Fibroblast of mammary gland (primary cell): Measurements from ENCODE around the gene SLC12A7.

ENCODE experiments used
- DNase-seq: peaks from one replicate; pipeline ENCODE4 v3.0.0-alpha.2; 2010; ENCODE audit warnings: low read depth
- H3K4me3 ChIP-seq: 2 replicates; pipeline ENCODE4 v1.5.1; 2011; ENCODE audit warnings: low read depth, mild to moderate bottlenecking, low read length, moderate library complexity; ENCODE audit not compliant: control insufficient read depth
- TF ChIP-seq, protein P1 (sequence below): conservative IDR thresholded peaks from 2 replicates; pipeline ENCODE4 v1.5.1; 2011; ENCODE audit warnings: low read depth, low read length, inconsistent platforms; ENCODE audit not compliant: control insufficient read depth, insufficient read depth

SLC12A7 gene

DNA sequence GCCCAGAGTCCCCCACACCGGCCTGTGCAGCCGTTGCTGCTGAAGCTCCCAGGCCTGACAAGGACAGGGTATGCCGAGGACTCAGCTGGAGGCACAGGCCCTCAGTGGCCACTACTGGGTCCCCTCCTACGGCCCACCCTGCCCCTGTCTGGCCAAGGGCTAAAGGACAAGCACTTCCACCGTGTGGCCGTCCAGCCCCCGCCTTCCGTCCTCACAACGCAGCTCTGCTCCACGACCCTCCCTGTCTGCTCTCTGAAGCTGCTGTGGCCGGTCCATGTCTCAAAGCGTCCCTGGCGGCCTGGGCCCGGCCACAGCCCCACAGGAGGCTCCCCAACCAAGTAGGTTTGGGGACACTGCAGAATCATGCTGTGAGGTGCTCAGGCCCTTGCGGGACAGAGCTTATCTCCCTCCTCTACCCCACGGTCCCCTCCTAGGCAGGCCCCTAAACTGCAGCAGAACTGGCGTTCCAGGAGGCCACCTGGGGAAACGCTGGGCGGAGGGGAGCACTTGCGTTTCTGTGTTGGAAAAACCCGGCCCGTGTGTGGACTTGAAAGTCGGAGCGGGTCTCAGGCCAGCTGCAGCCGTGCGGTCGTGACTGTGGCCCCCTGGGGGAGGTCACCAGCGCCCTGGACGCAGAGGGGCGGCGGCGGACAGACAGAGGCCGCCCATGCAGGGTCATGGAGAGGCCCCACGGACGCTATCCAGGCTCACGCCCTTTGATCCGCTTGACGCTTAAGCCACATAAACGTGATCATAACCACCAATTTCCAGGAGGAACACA lies 57.7 kb downstream of the SLC12A7 start:
- no peak overlapping the region for H3K4me3 ChIP-seq
- TF ChIP-seq, protein P1, sequence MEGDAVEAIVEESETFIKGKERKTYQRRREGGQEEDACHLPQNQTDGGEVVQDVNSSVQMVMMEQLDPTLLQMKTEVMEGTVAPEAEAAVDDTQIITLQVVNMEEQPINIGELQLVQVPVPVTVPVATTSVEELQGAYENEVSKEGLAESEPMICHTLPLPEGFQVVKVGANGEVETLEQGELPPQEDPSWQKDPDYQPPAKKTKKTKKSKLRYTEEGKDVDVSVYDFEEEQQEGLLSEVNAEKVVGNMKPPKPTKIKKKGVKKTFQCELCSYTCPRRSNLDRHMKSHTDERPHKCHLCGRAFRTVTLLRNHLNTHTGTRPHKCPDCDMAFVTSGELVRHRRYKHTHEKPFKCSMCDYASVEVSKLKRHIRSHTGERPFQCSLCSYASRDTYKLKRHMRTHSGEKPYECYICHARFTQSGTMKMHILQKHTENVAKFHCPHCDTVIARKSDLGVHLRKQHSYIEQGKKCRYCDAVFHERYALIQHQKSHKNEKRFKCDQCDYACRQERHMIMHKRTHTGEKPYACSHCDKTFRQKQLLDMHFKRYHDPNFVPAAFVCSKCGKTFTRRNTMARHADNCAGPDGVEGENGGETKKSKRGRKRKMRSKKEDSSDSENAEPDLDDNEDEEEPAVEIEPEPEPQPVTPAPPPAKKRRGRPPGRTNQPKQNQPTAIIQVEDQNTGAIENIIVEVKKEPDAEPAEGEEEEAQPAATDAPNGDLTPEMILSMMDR = no peak
- no peak for DNase-seq

DNA sequence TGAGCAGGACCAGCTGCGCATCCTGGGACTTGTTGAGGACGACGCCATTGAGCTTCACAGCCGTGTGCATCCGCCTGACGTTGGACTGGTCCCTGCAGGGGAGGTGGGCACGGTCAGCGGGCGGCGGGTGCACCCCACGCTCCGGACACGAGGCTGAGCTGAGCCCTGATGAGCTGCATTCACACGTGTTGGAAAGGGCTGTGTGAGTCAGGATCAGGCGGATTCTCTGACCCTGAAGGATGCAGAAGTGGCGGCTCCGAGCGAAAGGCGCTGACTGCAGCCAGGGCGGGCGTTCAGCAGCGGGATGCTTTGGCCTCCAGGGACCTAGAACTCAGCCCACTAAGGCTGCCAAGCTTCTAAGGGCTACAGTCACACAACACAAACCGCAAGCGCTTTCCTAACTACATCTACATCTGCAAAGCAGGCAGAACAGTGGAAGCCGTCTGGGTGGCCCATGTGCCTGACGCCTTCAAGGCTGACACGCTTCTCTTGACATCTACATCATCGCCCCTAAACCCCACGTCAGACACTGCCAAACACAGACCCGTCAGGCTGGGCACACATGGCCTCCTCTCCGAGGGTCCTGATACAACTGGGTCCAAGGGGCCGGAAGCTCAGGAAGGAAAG lies 58.4 kb downstream of the SLC12A7 start:
- peak; percentile 72 for DNase-seq
- TF ChIP-seq, protein P1 = no peak
- H3K4me3 ChIP-seq = no peak overlapping the region

DNA sequence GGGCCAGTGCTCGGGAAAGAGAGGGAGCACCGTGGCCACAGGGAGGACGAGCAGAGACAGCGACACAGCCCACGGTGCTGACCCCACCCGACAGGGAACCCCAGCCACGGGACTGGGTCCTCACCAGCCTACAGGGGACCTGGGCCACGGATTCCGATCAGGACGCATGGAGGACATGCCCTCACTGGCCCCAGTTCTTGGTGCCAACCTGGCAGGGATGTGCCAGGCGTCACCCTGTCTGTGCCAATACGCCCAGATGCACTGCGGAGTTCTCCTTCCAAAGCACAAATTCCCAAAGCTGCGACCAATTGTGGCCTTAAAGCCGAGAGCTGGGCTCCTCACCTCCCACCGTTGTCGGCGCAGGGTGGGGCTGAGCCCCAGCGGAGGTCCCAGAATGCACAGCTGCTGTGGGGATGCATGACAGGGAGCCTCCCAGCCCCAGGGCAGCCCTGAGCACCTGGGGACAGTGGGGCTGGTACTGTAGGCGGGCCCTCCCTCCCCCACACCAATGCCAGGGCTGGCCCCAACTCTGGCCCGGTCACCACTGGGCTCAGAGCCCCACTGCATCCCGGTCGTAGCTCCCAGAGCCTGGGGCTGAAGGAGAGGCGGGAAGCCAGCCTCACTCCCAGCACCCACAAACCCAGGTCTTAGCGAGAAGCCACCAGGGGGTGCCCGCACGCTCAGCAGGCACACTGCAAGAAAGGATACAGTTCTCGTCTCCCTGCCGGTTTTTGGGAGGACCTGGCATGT lies 59.0 kb downstream of the SLC12A7 start:
- no peak for DNase-seq
- TF ChIP-seq, protein P1 = no peak

DNA sequence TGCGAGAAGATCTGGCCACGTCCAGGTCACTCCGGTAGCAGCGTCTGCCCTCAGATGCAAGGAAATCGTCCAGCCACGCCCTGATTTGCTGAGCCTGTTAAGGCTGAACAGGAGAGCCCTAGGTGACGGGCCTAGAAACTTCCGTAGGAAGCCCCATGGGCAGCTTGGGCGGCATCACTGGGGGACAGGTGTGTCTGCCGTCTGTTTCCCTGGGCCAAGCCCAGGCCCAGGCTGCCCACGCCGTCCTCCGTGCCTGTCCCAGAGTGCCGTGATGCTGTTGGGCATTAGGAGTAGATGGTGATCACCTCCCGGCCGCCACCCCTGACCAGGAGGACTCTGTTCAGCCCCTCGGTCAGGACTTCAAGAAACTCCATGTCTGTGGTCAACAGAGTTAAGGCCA lies 59.8 kb downstream of the SLC12A7 start:
- TF ChIP-seq, protein P1 = no peak
- H3K4me3 ChIP-seq = no peak overlapping the region
- DNase-seq = no peak

More for the DNA sequence above, 59.0 kb downstream of the SLC12A7 start:
- no peak overlapping the region for H3K4me3 ChIP-seq

DNA sequence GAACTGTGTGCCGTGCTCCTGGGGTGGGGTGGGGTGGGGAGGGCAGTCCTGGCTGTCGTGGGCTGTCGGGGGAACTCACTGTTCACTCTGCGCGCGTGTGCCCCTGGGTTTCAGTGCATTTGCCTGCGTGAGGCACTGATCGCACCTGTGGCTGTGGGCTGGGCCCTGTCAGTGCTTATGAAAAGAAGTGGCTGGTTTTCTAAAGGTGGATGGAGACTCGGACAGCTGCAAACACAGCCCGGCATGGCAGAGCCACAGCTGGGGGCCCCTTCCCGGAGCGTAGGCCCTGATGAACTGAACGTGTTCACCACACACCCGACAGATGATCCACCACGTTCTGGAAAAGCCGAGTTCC lies 60.5 kb downstream of the SLC12A7 start:
- TF ChIP-seq, protein P1 = no peak
- no peak overlapping the region for H3K4me3 ChIP-seq
- DNase-seq = no peak

DNA sequence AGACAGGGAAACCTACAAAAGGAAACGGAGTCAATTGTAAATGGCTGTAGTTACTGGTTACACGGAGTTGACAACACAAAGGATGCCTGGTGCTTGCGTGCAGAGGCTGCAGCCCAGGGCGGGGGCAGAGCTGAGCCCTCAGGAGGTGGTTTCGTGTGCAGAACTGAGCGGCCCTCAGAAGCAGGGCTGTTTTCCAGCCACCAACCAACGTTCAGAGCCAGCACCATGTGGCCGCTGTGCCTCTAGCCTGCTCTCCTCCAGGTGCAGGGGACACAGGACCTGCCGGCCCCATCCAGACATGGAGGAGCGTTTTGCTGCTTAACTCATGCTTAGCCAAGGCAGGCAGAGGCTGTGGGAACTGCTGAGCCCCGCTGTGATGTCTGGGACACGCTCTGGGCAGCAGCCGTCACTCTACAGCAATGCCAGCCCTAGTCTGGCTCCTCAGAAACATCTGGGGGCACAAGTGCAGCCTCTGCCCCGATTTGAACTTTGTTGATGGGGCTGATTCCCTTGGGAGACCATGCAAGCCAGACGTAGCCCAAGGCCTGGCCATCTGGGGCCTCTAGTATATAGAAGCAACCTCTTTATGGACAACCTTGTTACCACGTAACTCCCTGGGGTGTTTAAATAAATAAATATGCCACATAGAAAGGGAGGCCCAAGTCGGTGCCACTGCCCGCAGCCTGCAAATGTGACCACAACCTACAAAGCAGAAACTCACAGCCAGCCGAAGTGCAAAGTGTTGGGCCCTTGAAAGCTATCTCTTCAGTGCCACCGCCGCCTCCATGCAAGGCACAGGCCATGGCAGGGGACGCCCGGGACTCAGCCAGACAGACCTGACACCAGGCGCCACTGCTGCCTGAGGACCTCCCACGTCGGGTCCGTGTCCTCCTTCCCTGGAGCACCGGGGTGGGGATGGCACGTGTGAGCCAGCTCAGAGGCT lies 61.2 kb downstream of the SLC12A7 start:
- DNase-seq = no peak
- no peak overlapping the region for H3K4me3 ChIP-seq
- TF ChIP-seq, protein P1 = no peak
